ENCODE results near the gene GNPNAT1.

GRCh38 chr14:52780893-52781292 is 10.5 kb downstream of the GNPNAT1 start:
- TF ChIP-seq CTCF (IDR thresholded peaks at IDR 0.05) (no peak), EZH2 (IDR thresholded peaks at IDR 0.05; ENCODE audit: borderline replicate concordance, insufficient read depth, low read depth, low read length, poor library complexity, severe bottlenecking) (no peak)

Measured in B cell (primary cell).